Activated naive CD8-positive, alpha-beta T cell treated with anti-CD3 and anti-CD28 coated beads, Interleukin-2, amount 10 ng/mL, durations not matched to agents 7 days and 5 days (primary cell): Measurements from ENCODE around the gene RHOU. TPM values are rescaled to one million over a fixed set of nuclear protein-coding genes. Genes with fewer than 3 reads are reported as not detected.
A peak's percentile ranks its signal among the peaks of the same experiment; 100 is the strongest.

Experiments
- ATAC-seq: fragments of 150-1000 bp; cut with Tn5 transposase; one replicate; pipeline ENCODE4 v1.10.0; 2021; ENCODE audit warnings: low read depth, moderate library complexity
- POLR2A ChIA-PET: fragments of 350-600 bp; sonication (Branson Sonifier 250); formaldehyde crosslinking; loops from one replicate; lab custom pipeline; 2021; ENCODE audit warnings: antibody characterized with exemption; lab: Charles Lee
- DNase-seq: peaks from one replicate; pipeline ENCODE4 v3.0.0; 2021
- H3K27ac Mint-ChIP-seq: one replicate; pipeline ENCODE4 v1.8.0; 2022; ENCODE audit warnings: mild to moderate bottlenecking, mixed read lengths
- H3K27me3 Mint-ChIP-seq: one replicate; pipeline ENCODE4 v1.8.0; 2022; ENCODE audit warnings: mild to moderate bottlenecking, moderate library complexity, mixed read lengths
- H3K36me3 Mint-ChIP-seq: one replicate; pipeline ENCODE4 v1.8.0; 2021; ENCODE audit warnings: mild to moderate bottlenecking, mixed read lengths
- H3K4me1 Mint-ChIP-seq: one replicate; pipeline ENCODE4 v1.8.0; 2021; ENCODE audit warnings: mixed read lengths
- H3K4me3 Mint-ChIP-seq: one replicate; pipeline ENCODE4 v1.8.0; 2022; ENCODE audit warnings: mild to moderate bottlenecking, moderate library complexity, mixed read lengths
- H3K9me3 Mint-ChIP-seq: one replicate; pipeline ENCODE4 v1.8.0; 2021; ENCODE audit warnings: mixed read lengths
- total RNA-seq, 2 experiments: library from RNA; stranded (reverse); gene quantifications; one replicate each; pipeline ENCODE4 v1.2.3, GENCODE V29; 2021

The RHOU gene
- total RNA-seq, 2 experiments from 2014 or later, result 7.5 to 7.7 TPM

GRCh38 chr1:228754646-228755268 lies 19.5 kb downstream of the RHOU start:
- Mint-ChIP-seq H3K36me3 (peaks cover 4% of the 10 kb centered on the region), H3K9me3 (peaks cover 2% of the 10 kb centered on the region), H3K27me3 (peaks cover 63% of the 10 kb centered on the region), H3K4me1 (peaks cover 9% of the 10 kb centered on the region), H3K27ac (no peak overlapping the region), H3K4me3 (no peak overlapping the region)
- ATAC-seq, result no peak
- POLR2A ChIA-PET, result no interaction called here
- no peak for DNase-seq

- H3K27me3 Mint-ChIP-seq, result peaks cover 62% of the 10 kb centered on the region
- H3K4me3 Mint-ChIP-seq, result no peak overlapping the region
- DNase-seq (no peak), ATAC-seq (no peak)
- H3K9me3 Mint-ChIP-seq, result peaks cover 2% of the 10 kb centered on the region
- H3K27ac Mint-ChIP-seq, result no peak overlapping the region
- peaks cover 9% of the 10 kb centered on the region for H3K4me1 Mint-ChIP-seq
- POLR2A ChIA-PET, result no interaction called here
- H3K36me3 Mint-ChIP-seq, result peaks cover 4% of the 10 kb centered on the region
Observed at GRCh38 chr1:228755800-228756199, 20.5 kb downstream of the RHOU start.

GRCh38 chr1:228756457-228756856 lies 21.2 kb downstream of the RHOU start:
- Mint-ChIP-seq H3K36me3 (peaks cover 4% of the 10 kb centered on the region), H3K4me1 (peaks cover 9% of the 10 kb centered on the region), H3K4me3 (no peak overlapping the region), H3K9me3 (peaks cover 2% of the 10 kb centered on the region), H3K27me3 (peaks cover 60% of the 10 kb centered on the region), H3K27ac (no peak overlapping the region)
- DNase-seq (no peak), ATAC-seq (no peak)
- POLR2A ChIA-PET, result no interaction called here

- H3K27ac Mint-ChIP-seq, result no peak overlapping the region
- H3K27me3 Mint-ChIP-seq, result peaks cover 49% of the 10 kb centered on the region
- peaks cover 9% of the 10 kb centered on the region for H3K4me1 Mint-ChIP-seq
- ATAC-seq (no peak), DNase-seq (no peak)
- POLR2A ChIA-PET, result interaction anchor here (0.8 kb wide), 1 partner anchor 31 kb away, joined by 3 read pairs; no protein-coding TSS in a partner anchor
- no peak overlapping the region for H3K4me3 Mint-ChIP-seq
- peaks cover 2% of the 10 kb centered on the region for H3K9me3 Mint-ChIP-seq
- peaks cover 4% of the 10 kb centered on the region for H3K36me3 Mint-ChIP-seq
Observed at GRCh38 chr1:228758447-228758846, 23.2 kb downstream of the RHOU start.

GRCh38 chr1:228760979-228761378 lies 25.7 kb downstream of the RHOU start:
- peaks cover 3% of the 10 kb centered on the region for H3K36me3 Mint-ChIP-seq
- peaks cover 2% of the 10 kb centered on the region for H3K9me3 Mint-ChIP-seq
- H3K27ac Mint-ChIP-seq, result no peak overlapping the region
- H3K27me3 Mint-ChIP-seq, result peaks cover 26% of the 10 kb centered on the region
- H3K4me1 Mint-ChIP-seq, result peaks cover 8% of the 10 kb centered on the region
- DNase-seq (no peak), ATAC-seq (no peak)
- POLR2A ChIA-PET, result interaction anchor here (0.7 kb wide), 1 partner anchor 49 kb away, joined by 3 read pairs; no protein-coding TSS in a partner anchor
- H3K4me3 Mint-ChIP-seq, result no peak overlapping the region

GRCh38 chr1:228763561-228763960 lies 28.3 kb downstream of the RHOU start:
- peaks cover 19% of the 10 kb centered on the region for H3K27me3 Mint-ChIP-seq
- ATAC-seq (no peak), DNase-seq (no peak)
- POLR2A ChIA-PET, result no interaction called here
- no peaks in the 10 kb centered on the region for H3K9me3 Mint-ChIP-seq
- H3K27ac Mint-ChIP-seq, result no peak overlapping the region
- H3K36me3 Mint-ChIP-seq, result peaks cover 4% of the 10 kb centered on the region
- H3K4me1 Mint-ChIP-seq, result peaks cover 18% of the 10 kb centered on the region
- no peak overlapping the region for H3K4me3 Mint-ChIP-seq

- Mint-ChIP-seq H3K36me3 (peaks cover 4% of the 10 kb centered on the region), H3K27ac (peak overlapping the region; percentile 69), H3K4me3 (peak overlapping the region; percentile 11), H3K4me1 (peaks cover 18% of the 10 kb centered on the region), H3K9me3 (no peaks in the 10 kb centered on the region), H3K27me3 (peaks cover 10% of the 10 kb centered on the region)
- peak; percentile 65 for ATAC-seq
- DNase-seq, result peak; percentile 47
- POLR2A ChIA-PET, result interaction anchor here (0.6 to 0.7 kb wide), 2 partner anchors 11 to 28 kb away, joined by 3 to 4 read pairs; no protein-coding TSS in a partner anchor
Observed at GRCh38 chr1:228765168-228765946, 30.1 kb downstream of the RHOU start.

- Mint-ChIP-seq H3K4me3 (no peak overlapping the region), H3K9me3 (no peaks in the 10 kb centered on the region), H3K27me3 (peaks cover 10% of the 10 kb centered on the region), H3K36me3 (peaks cover 4% of the 10 kb centered on the region), H3K27ac (no peak overlapping the region), H3K4me1 (peaks cover 18% of the 10 kb centered on the region)
- peak; percentile 53 for ATAC-seq
- DNase-seq, result no peak
- POLR2A ChIA-PET, result no interaction called here
Observed at GRCh38 chr1:228766788-228767187, 31.5 kb downstream of the RHOU start.

- Mint-ChIP-seq H3K36me3 (peaks cover 4% of the 10 kb centered on the region), H3K9me3 (no peaks in the 10 kb centered on the region), H3K4me1 (peaks cover 21% of the 10 kb centered on the region), H3K27ac (no peak overlapping the region), H3K27me3 (peaks cover 12% of the 10 kb centered on the region), H3K4me3 (no peak overlapping the region)
- DNase-seq (no peak), ATAC-seq (no peak)
- POLR2A ChIA-PET, result no interaction called here
Observed at GRCh38 chr1:228767636-228768354, 32.5 kb downstream of the RHOU start.

- Mint-ChIP-seq H3K4me3 (no peak overlapping the region), H3K4me1 (peaks cover 22% of the 10 kb centered on the region), H3K27ac (no peak overlapping the region), H3K27me3 (peaks cover 9% of the 10 kb centered on the region), H3K9me3 (no peaks in the 10 kb centered on the region), H3K36me3 (peaks cover 4% of the 10 kb centered on the region)
- ATAC-seq (no peak), DNase-seq (no peak)
- POLR2A ChIA-PET, result no interaction called here
Observed at GRCh38 chr1:228768355-228769000, 33.2 kb downstream of the RHOU start.

GRCh38 chr1:228770779-228771223 lies 35.5 kb downstream of the RHOU start:
- ATAC-seq, result no peak
- Mint-ChIP-seq H3K4me3 (no peak overlapping the region), H3K27ac (no peak overlapping the region), H3K9me3 (no peaks in the 10 kb centered on the region), H3K4me1 (peaks cover 24% of the 10 kb centered on the region), H3K36me3 (peaks cover 3% of the 10 kb centered on the region), H3K27me3 (peaks cover 11% of the 10 kb centered on the region)
- no peak for DNase-seq
- POLR2A ChIA-PET, result no interaction called here

- ATAC-seq, result no peak
- POLR2A ChIA-PET, result interaction anchor here (0.6 kb wide), 1 partner anchor 91 kb away, joined by 4 read pairs; no protein-coding TSS in a partner anchor
Observed at GRCh38 chr1:228772516-228773212, 37.4 kb downstream of the RHOU start.

More at GRCh38 chr1:228772516-228773212, 37.4 kb downstream of the RHOU start:
- H3K27me3 Mint-ChIP-seq, result peaks cover 12% of the 10 kb centered on the region
- H3K36me3 Mint-ChIP-seq, result peaks cover 1% of the 10 kb centered on the region
- H3K27ac Mint-ChIP-seq, result no peak overlapping the region
- H3K4me1 Mint-ChIP-seq, result peaks cover 18% of the 10 kb centered on the region
- no peaks in the 10 kb centered on the region for H3K9me3 Mint-ChIP-seq
- no peak for DNase-seq
- no peak overlapping the region for H3K4me3 Mint-ChIP-seq
